ENCODE measurements around the gene FOXN3.

DNA sequence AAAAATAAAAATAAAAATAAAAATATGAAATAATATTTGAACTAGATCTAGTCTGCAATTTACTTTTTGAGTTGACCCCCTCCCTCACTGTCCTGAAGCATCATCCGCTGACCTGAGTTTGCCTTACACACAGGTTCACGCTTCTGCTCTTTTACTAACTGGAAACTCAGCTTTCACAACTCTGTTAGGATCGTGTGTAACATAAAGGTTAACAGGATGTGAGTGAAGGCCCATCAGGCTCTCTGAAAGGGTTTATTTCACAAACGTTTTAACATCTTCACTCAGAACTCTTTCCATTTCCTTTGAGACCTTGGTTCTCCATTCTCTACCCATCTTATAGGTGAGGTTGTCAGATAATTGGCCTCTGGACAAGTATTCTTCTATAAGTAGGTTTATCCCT, 191.4 kb downstream of the FOXN3 start:
- TF ChIP-seq, protein P1, sequence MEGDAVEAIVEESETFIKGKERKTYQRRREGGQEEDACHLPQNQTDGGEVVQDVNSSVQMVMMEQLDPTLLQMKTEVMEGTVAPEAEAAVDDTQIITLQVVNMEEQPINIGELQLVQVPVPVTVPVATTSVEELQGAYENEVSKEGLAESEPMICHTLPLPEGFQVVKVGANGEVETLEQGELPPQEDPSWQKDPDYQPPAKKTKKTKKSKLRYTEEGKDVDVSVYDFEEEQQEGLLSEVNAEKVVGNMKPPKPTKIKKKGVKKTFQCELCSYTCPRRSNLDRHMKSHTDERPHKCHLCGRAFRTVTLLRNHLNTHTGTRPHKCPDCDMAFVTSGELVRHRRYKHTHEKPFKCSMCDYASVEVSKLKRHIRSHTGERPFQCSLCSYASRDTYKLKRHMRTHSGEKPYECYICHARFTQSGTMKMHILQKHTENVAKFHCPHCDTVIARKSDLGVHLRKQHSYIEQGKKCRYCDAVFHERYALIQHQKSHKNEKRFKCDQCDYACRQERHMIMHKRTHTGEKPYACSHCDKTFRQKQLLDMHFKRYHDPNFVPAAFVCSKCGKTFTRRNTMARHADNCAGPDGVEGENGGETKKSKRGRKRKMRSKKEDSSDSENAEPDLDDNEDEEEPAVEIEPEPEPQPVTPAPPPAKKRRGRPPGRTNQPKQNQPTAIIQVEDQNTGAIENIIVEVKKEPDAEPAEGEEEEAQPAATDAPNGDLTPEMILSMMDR (IDR thresholded peaks at IDR 0.05): no peak
- TF ChIP-seq POLR2AphosphoS5 (IDR thresholded peaks at IDR 0.05; ENCODE audit: low read depth, low read length) (no peak), SIN3A (IDR thresholded peaks at IDR 0.05; ENCODE audit: borderline replicate concordance, insufficient read depth, low read depth, low read length) (no peak)
- TF ChIP-seq, protein P2, sequence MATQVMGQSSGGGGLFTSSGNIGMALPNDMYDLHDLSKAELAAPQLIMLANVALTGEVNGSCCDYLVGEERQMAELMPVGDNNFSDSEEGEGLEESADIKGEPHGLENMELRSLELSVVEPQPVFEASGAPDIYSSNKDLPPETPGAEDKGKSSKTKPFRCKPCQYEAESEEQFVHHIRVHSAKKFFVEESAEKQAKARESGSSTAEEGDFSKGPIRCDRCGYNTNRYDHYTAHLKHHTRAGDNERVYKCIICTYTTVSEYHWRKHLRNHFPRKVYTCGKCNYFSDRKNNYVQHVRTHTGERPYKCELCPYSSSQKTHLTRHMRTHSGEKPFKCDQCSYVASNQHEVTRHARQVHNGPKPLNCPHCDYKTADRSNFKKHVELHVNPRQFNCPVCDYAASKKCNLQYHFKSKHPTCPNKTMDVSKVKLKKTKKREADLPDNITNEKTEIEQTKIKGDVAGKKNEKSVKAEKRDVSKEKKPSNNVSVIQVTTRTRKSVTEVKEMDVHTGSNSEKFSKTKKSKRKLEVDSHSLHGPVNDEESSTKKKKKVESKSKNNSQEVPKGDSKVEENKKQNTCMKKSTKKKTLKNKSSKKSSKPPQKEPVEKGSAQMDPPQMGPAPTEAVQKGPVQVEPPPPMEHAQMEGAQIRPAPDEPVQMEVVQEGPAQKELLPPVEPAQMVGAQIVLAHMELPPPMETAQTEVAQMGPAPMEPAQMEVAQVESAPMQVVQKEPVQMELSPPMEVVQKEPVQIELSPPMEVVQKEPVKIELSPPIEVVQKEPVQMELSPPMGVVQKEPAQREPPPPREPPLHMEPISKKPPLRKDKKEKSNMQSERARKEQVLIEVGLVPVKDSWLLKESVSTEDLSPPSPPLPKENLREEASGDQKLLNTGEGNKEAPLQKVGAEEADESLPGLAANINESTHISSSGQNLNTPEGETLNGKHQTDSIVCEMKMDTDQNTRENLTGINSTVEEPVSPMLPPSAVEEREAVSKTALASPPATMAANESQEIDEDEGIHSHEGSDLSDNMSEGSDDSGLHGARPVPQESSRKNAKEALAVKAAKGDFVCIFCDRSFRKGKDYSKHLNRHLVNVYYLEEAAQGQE (IDR thresholded peaks at IDR 0.05; ENCODE audit: insufficient read depth in 1 of 2, low read depth in 2 of 2, low read length in 1 of 2): no peak
